Left kidney (tissue), 2 donors: ENCODE results near the gene ASPSCR1. TPM values are rescaled to one million over a fixed set of nuclear protein-coding genes. Genes with fewer than 3 reads are reported as not detected.

Experiments used
- DNase-seq: peaks from one replicate; pipeline ENCODE4 v3.0.0-alpha.2; 2013
- polyA plus RNA-seq: library from polyadenylated mRNA; unstranded; fragments of 120-200 nt; gene quantifications from one replicate; pipeline ENCODE4 v1.2.1, GENCODE V29; 2013; ENCODE audit not compliant: insufficient read length

The ASPSCR1 gene
- polyA plus RNA-seq, 1 donor: 25.3 TPM

GRCh38 chr17:82012261-82012639 lies 34.8 kb downstream of the ASPSCR1 start:
- no peak for DNase-seq

GRCh38 chr17:82012640-82013295 lies 35.3 kb downstream of the ASPSCR1 start:
- DNase-seq: no peak

GRCh38 chr17:82013341-82013740 lies 35.9 kb downstream of the ASPSCR1 start:
- no peak for DNase-seq

GRCh38 chr17:82013772-82014321 lies 36.4 kb downstream of the ASPSCR1 start:
- no peak for DNase-seq

GRCh38 chr17:82014432-82014831 lies 37.0 kb downstream of the ASPSCR1 start:
- no peak for DNase-seq

- DNase-seq: no peak
Observed at GRCh38 chr17:82014971-82015310, 37.5 kb downstream of the ASPSCR1 start.

GRCh38 chr17:82015311-82015971 lies 38.0 kb downstream of the ASPSCR1 start:
- no peak for DNase-seq

GRCh38 chr17:82016061-82016874 lies 38.8 kb downstream of the ASPSCR1 start:
- DNase-seq: no peak

GRCh38 chr17:82016875-82017459 lies 39.5 kb downstream of the ASPSCR1 start:
- no peak for DNase-seq

GRCh38 chr17:82017612-82018151 lies 40.3 kb downstream of the ASPSCR1 start:
- no peak for DNase-seq

- DNase-seq: no peak
Observed at GRCh38 chr17:82018152-82018988, 40.9 kb downstream of the ASPSCR1 start.

GRCh38 chr17:82018989-82019689 lies 41.7 kb downstream of the ASPSCR1 start:
- DNase-seq: no peak

- DNase-seq: no peak
Observed at GRCh38 chr17:82019690-82020571, 42.5 kb downstream of the ASPSCR1 start.

- no peak for DNase-seq
Observed at GRCh38 chr17:82020572-82021106, 43.2 kb downstream of the ASPSCR1 start.

- no peak for DNase-seq
Observed at GRCh38 chr17:82021107-82021899, 43.9 kb downstream of the ASPSCR1 start.

GRCh38 chr17:82021900-82022309 lies 44.5 kb downstream of the ASPSCR1 start:
- no peak for DNase-seq

- no peak for DNase-seq
Observed at GRCh38 chr17:82022310-82022980, 45.0 kb downstream of the ASPSCR1 start, which contains the start of gene CENPX. TSS of gene CENPX (minus strand) at chr17:82022878. CDS start at chr17:82022861, 17 bp downstream.
